ENCODE measurements around the gene KLRF1.

The KLRF1 gene

GRCh38 chr12:9827209-9827888, at the start of gene KLRF1:
TSS of gene KLRF1 (plus strand) at chr12:9827481. CDS start at chr12:9827545, 64 bp downstream.
- in situ Hi-C loops (cut with MboI; ENCODE audit: low sequenced_read_pairs) = no loop called here

GRCh38 chr12:9779209-9779608, 48.1 kb upstream of the KLRF1 start:
- in situ Hi-C loops (cut with MboI; ENCODE audit: low sequenced_read_pairs) = no loop called here

GRCh38 chr12:9781360-9781759, 45.9 kb upstream of the KLRF1 start:
- in situ Hi-C loops (cut with MboI; ENCODE audit: low sequenced_read_pairs) = no loop called here

GRCh38 chr12:9782547-9783382, 44.5 kb upstream of the KLRF1 start:
- in situ Hi-C loops (cut with MboI; ENCODE audit: low sequenced_read_pairs) = no loop called here

- in situ Hi-C loops (cut with MboI; ENCODE audit: low sequenced_read_pairs) = no loop called here
Observed at GRCh38 chr12:9784326-9784725, 43.0 kb upstream of the KLRF1 start.

- in situ Hi-C loops (cut with MboI; ENCODE audit: low sequenced_read_pairs) = no loop called here
Observed at GRCh38 chr12:9784816-9785215, 42.5 kb upstream of the KLRF1 start.

- in situ Hi-C loops (cut with MboI; ENCODE audit: low sequenced_read_pairs) = no loop called here
Observed at GRCh38 chr12:9786726-9787717, 40.3 kb upstream of the KLRF1 start.

GRCh38 chr12:9792185-9792900, 34.9 kb upstream of the KLRF1 start:
- in situ Hi-C loops (cut with MboI; ENCODE audit: low sequenced_read_pairs) = no loop called here

- in situ Hi-C loops (cut with MboI; ENCODE audit: low sequenced_read_pairs) = no loop called here
Observed at GRCh38 chr12:9792961-9793617, 34.2 kb upstream of the KLRF1 start.

GRCh38 chr12:9793779-9794395, 33.4 kb upstream of the KLRF1 start:
- in situ Hi-C loops (cut with MboI; ENCODE audit: low sequenced_read_pairs) = no loop called here

- in situ Hi-C loops (cut with MboI; ENCODE audit: low sequenced_read_pairs) = no loop called here
Observed at GRCh38 chr12:9794484-9795093, 32.7 kb upstream of the KLRF1 start.

GRCh38 chr12:9795945-9796344, 31.3 kb upstream of the KLRF1 start:
- in situ Hi-C loops (cut with MboI; ENCODE audit: low sequenced_read_pairs) = no loop called here

GRCh38 chr12:9796346-9796745, 30.9 kb upstream of the KLRF1 start:
- in situ Hi-C loops (cut with MboI; ENCODE audit: low sequenced_read_pairs) = no loop called here

- in situ Hi-C loops (cut with MboI; ENCODE audit: low sequenced_read_pairs) = no loop called here
Observed at GRCh38 chr12:9796971-9797370, 30.3 kb upstream of the KLRF1 start.

- in situ Hi-C loops (cut with MboI; ENCODE audit: low sequenced_read_pairs) = no loop called here
Observed at GRCh38 chr12:9797722-9798619, 29.3 kb upstream of the KLRF1 start.

GRCh38 chr12:9799961-9800360, 27.3 kb upstream of the KLRF1 start:
- in situ Hi-C loops (cut with MboI; ENCODE audit: low sequenced_read_pairs) = loop anchor here (25.0 kb wide), 1 partner anchor 337 kb away; the partner anchor contains the start of gene CLEC7A

- in situ Hi-C loops (cut with MboI; ENCODE audit: low sequenced_read_pairs) = loop anchor here (25.0 kb wide), 1 partner anchor 331 kb away; the partner anchor contains the start of gene CLEC7A
Observed at GRCh38 chr12:9805883-9806282, 21.4 kb upstream of the KLRF1 start.

GRCh38 chr12:9806714-9807113, 20.6 kb upstream of the KLRF1 start:
- in situ Hi-C loops (cut with MboI; ENCODE audit: low sequenced_read_pairs) = loop anchor here (25.0 kb wide), 1 partner anchor 331 kb away; the partner anchor contains the start of gene CLEC7A
